ACHN (cell line): Measurements from ENCODE around the gene SRSF2.
"Not testable (repeated sequence)": the region's sequence is repeated elsewhere in the genome, so short reads cannot be mapped to it uniquely, and the experiment has no call there.

Experiments
- DNase-seq: peaks from one replicate; pipeline ENCODE4 v3.0.0-alpha.2; 2015
- in situ Hi-C: cut with HindIII; loops from 2 replicates; pipeline ENCODE4 v1.10.0; 2017; ENCODE audit warnings: low sequenced_read_pairs, low pct_ligation_motif_present, low pct_unique_long_range_greater_than_20kb

The SRSF2 gene

DNA sequence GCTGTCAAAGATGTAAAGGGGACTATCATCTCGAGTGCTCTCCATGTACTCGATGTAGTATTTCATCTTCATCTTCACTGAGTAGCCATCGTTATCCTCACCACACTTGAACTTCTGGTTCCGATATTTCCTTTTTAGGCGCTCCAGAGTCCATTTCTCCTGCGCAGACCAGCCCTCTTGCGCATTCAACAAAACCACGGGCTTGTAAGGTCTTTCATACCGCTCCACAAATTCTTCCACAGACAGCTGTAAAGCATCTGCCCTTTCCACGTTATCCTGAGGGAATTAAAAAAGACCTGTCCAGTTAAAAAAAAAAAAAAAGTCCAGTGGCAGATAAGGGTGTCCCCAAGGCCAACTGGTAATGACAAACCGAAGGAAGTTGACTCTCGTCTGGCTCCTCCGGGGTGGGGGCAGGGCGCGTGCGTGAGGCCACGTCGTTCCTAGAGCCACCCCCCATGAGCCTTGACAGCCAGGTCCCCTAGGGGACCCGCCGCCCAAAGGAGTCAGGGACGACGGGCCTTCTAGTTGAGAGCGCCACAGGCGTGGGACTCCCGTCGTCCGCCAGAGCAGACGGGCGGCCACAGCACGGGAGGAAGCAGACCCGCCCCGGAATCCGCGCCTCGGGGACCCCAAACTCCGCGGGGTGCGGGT lies 11.4 kb downstream of the SRSF2 start:
- in situ Hi-C loops: no loop called here
- no peak for DNase-seq

DNA sequence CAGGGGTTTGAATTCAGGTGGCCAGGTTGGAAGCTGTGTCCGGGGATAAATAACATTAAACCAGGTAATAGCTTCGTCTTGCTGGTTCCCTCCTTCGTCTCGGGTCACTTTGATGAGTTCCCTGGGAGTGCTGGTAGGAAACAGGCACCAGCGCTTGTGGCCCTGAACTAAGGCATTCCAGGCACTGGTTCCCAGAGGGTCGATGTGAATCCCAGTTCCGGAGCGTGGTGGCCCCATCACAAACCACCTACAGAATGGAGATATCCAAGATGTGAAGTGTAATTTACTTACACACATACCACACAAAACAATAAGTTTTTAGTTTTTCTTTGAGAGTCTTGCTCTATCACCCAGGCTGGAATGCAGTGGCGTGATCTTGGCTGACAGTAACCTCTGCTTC lies 13.3 kb downstream of the SRSF2 start:
- in situ Hi-C loops: no loop called here
- DNase-seq: no peak

DNA sequence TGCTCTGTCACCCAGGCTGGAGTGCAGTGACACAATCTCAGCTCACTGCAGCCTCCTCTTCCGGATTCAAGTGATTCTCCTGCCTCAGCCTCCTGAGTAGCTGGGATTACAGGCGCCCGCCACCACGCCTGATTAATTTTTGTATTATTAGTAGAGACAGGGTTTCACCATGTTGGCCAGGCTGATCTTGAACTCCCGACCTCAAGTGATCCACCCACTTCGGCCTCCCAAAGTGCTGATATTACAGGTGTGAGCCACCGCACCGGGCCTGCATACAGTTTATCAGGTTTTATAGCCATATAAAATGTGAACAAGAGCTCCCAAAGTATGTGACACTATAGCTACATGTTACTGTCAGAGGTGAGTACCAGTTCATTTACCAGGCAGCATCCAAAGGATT lies 14.2 kb downstream of the SRSF2 start:
- in situ Hi-C loops, DNase-seq: not testable (repeated sequence)

DNA sequence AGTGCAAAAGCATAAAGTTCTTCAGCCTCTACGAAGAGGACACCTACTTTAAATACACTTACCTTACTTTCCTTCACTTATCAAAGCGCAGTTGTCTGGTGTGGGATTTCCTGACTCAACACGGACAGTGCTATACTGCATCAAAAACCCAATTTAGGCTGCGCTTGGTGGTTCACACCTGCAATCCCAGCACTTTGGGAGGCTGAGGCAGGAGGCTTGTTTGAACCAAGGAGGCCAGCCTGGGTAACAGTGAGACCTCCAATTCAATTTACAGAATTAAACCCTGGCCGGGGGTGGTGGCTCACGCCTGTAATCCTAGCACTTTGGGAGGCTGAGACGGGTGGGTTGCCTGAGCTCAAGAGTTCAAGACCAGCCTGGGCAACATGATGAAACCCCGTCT lies 14.9 kb downstream of the SRSF2 start:
- in situ Hi-C loops: no loop called here

DNA sequence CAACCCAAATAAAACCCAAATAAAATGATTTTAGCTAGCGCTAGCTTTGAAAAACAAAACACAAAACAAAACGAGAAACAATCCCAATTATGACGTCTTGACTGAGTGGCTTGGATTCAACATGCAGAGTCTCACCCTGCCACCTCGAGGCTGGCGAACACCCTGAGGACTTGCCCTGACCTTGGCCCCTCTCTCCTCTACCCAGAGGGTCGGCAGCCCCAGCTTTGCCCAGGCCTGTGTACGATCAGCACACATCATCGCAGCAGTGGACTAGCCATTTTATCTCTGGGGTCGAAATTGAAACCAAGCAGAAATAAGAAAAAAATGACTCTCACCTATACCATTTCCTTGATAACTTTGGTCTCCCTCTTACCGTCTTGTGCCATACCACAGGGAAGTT lies 15.7 kb downstream of the SRSF2 start:
- DNase-seq: no peak
- in situ Hi-C loops: no loop called here

More for the DNA sequence above, 14.9 kb downstream of the SRSF2 start:
- DNase-seq: no peak

DNA sequence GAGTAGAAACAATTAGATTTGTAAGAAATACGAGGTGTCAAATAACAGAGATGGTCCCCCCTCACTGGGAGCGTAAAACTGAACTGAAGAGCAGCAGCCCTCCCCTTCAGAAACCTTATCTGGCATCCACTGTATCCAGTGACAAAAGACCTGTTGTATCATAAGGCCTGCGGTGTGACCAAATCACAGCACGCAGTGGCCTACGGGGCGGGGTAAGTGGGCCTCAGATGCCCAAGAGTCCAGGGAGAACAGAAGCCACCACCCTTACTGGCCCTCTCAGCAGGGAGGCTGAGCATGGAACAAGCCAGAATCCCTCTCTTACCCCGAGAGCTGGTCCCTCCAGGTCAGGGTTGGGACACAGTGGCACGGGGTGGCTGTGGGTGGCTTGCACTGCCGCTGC lies 16.2 kb downstream of the SRSF2 start:
- no peak for DNase-seq
- in situ Hi-C loops: no loop called here

DNA sequence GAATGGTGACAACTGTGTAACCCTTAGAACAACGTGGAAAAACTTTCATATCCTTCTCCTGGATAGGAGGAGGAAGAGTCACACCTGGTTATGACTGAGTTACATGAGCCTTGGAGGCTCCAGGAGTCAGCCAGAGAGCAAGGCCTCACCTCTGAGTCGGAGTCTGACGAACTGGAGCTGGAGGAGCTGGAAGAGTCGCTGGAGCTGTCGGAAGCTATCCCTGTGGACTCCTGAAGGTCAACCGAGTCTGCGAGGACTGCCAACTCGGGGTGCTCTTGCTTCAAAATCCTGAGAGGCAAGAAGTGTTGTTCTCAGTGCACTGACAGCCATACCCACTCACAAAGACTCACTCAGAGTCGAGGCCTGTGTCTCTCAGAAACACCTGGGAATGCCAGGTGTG lies 16.9 kb downstream of the SRSF2 start:
- in situ Hi-C loops: no loop called here

DNA sequence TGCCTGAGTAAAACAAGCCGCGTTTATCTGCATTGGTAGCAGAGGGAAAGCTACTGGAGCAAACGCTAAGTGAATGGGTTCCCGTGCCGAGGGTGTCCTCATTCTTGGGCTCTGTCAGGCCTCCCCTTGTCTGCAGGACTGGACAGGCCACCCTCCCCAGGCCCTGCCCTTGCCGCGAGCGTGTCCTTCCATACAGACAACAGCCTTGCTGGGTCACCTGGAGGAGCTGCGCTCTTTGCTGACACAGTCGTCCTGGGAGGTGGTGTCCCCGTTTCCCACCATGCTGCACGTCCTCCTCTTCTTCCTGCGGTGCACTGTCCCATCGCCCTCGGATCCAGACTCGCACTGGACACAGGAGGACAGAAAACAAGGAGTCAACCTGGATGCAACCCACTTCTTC lies 18.6 kb downstream of the SRSF2 start:
- in situ Hi-C loops: no loop called here
- DNase-seq: no peak

More for the DNA sequence above, 16.9 kb downstream of the SRSF2 start:
- DNase-seq: no peak

DNA sequence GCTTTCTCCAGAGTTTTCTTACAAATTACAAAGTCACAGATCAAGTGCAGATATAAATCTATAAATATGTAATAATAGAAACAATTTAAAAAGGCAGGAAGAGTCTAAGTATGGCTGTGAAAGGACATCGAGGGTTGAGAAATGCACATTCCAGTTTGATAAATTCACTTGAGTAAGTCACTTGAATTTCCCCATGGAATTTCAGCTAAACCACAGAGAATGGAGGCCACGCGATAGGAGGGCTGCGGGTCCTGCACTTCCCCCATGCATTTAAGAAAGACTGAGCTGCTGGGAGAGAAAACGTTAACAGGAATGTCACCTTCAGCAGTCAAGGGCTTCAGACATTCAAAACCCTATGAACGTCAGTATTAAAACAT lies 20.3 kb downstream of the SRSF2 start:
- DNase-seq: no peak
- in situ Hi-C loops: no loop called here

DNA sequence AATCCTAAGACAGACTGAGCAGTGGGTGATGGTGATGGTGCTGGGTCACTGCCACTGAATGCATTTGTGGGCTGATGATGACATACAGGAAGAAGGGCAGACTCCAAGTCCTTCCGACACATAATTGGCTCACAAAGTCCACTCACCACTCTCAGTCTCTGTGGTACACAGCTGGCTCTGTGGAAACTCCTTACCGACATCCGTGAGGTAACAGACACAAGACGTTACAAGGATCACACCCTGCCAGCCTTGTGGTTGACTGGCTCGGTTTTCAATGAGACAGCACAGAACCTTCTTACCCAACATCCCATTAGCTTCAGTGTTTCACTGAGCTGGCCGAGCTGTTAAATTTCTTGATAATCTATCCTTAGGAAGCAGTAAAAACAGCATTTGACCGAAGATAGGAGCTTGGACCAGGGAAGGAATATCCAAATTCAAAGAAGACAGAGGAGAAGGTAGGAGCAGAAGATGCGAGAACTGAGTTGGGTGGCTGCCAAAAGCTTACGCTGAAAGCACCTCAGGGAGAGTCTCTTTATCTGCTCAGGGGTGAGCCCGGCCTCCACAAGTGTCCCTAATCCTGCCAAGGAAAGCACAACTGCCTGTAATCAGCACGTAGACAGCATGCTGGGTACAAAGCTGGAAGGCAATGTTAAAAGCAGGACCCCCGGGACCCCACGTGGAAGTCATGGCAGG lies 20.8 kb downstream of the SRSF2 start:
- DNase-seq: no peak
- in situ Hi-C loops: no loop called here

DNA sequence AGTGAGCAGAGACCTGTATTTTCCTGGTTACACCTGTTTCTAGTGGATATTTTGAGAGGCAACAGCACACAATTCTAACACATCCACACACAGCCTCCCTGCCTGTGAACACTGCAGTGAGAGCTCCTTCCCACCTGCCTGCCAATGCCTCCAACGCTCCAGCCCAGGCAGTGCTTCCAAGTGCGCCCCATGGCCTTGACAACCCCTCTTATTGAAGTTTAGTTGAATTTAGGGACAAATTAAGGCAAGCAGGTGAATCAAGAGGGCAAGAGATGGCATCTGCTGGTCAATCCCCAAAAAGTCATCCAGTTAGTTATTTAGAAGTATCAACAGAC lies 21.7 kb downstream of the SRSF2 start:
- DNase-seq: no peak
- in situ Hi-C loops: no loop called here

DNA sequence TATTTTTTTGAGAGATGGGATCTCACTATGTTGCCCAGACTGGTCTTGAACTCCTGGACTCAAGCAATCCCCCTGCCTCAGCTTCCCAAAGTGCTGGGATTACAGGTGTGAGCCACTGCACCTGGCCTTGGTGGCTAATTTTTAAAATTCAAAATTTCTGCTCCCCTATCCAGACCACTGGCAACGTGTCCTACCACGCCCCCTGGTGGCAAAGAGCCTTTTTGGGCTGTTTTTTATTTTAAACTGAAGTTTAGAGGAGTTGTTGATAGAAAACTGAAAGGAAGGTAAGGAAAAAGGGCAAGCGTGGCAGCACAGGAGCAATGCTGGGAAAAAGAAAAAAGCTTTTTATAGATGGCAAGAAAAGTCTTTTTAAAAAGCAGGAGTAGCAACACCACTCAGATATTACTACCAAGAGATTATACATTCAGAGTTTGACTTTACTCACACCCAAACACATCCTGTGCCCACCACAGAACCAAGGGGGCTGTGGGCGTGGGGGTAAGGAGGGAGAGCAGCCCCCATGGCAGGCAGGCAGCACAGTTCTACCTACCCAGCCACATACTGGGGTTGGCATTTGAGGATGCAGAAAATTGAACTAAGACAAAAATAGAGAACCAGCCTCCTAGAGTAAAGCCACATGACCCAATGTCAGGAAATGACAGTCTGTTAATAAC lies 22.2 kb downstream of the SRSF2 start:
- in situ Hi-C loops: no loop called here
- DNase-seq: peak; percentile 59

DNA sequence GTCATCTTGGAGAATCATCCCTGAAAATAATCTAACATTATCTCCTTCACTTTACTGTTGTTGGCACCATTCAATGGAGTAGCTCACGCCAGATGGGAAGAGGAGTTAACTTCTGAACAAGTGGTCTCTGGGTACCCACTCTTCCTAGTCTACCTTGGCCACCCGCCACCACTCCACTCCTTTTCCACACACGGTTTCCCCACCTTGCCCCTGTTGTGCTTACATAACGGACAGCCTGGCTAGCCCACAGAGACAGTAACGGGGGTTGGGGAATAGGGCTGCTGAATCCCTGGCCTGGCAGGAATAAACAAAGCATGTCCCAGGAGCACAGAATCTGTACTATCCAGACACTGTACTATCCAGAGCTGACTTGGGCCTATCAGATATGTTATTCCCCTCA lies 22.8 kb downstream of the SRSF2 start:
- DNase-seq: no peak
- in situ Hi-C loops: no loop called here

DNA sequence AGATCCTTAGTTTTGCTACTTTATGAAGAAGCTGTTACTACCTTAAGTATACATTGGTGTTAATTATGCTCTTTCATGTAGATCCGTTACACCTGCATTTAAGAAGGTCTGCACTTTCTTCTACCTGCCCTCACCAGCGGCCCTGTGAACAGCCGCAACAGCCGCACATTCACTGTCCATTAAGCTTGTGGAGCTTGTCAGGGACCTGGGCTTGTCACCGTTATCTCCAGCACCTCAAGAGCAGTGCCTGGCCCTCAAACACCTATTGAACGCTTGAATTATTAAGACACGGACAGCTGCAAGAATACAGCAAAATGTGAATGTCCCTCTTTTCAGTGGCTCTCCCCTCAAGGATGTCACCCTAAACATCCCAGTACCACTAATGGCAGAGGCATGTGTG lies 23.4 kb downstream of the SRSF2 start:
- in situ Hi-C loops: no loop called here
- DNase-seq: no peak

DNA sequence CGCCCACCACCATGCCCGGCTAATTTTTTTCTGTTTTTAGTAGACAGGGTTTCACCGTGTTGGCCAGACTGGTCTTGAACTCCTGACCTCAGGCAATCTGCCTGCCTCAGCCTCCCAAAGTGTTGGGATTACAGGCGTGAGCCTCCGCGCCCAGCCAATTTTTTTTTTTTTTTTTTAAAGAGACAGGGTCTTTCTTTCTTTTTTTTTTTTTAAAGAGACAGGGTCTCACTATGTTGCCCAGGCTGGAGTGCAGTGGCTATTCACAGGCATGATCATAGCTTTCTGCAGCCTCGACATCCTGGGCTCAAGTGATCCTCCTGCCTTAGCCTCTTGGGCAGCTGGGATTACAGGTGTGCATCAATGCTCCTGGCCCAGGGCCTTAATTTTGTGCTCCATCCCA lies 24.8 kb downstream of the SRSF2 start:
- DNase-seq, in situ Hi-C loops: not testable (repeated sequence)

DNA sequence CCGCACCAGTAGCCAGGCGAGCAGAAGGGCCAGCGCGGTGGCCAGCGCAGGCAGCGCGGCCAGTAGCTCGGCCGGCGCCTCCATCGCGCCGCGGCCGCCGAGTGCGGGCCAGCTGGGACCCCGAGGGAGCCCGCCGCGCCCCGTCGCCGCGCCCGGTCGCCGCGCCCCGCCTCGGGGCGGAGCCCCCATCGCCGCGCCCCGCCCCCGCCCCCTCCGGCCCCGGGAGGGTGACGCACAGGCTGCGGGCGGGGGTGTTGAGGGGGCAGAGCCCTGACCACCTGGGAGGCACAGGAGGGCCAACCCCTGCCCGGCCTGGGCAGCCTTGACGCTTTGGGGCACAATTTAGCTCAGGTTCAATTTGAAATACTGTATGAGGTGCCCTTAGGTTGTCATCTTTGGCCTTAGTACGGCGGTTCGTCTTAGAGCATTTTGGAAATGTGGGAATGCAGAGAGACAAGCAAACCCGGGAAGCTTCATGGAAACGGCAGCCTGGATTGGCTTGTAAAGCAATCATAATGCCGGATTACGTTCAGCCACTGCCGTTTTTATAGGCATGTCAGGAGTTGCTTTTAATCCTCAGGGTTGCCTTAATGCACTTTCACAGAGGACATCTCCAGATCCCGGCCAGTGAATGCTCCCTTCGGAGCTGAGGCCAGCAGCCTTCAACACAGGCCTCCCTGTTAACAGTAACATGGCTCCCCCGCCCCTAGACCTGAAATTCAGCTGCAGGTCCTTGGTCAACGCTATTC lies 26.1 kb downstream of the SRSF2 start, which contains the start of gene MXRA7:
Gene MXRA7, minus strand, starts transcription at position 103 of the 749 bp plus-strand sequence. Its CDS starts 19 bp downstream, at position 84.
- peak; percentile 76 for DNase-seq
- in situ Hi-C loops: no loop called here

DNA sequence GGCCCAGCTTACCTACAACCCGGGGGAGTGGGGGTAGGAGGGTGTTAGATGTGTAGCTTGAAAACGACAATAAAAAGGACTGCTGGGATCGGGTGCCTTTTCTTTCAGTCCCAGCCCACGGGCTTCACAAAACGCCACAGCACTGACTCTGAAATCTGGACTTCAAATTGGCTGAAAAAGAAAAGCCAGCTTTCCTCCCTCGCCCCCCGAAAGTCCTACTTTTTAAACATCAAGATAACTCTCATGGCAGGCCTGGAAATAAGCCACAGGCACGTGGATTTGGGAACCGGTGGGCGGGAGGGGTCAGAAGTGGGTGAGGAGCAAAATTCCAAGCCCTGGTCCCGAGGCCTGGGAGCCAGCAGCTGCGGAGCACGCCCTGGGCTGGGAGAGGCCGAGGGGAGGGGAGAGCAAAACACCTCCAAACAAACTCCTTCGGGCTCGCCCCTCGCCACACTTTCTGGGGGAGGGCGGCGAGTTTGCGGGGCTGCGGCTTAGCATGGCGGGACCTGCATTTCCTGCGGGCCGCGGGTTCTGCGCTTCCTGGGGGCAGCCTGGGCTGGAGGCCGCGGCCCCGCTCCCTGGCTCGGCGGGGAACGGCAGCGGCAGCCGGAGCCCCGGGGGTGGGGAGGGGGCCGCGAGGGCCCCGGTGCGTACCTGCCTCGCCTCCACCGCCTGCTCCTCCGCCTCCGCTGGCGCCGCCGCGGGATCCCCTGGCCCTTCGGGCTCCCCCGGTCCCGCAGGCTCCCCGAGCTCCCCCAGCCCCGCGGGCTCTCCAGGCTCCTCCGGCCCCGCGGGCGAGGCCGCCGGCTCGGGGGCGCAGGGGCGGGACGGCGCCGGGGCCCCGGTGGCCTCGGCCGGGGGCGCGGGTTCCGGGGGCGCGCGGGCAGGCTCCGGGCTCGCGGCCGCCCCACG lies 26.9 kb downstream of the SRSF2 start:
- in situ Hi-C loops, DNase-seq: not testable (repeated sequence)
